OCI-LY7 (cell line): Measurements from ENCODE around the gene CNOT9. TPM values are rescaled to one million over a fixed set of nuclear protein-coding genes. Genes with fewer than 3 reads are reported as not detected.

Experiments used
- BruUV-seq: library from RNA; stranded (reverse); fragments of 400-500 nt; replicated peaks from 2 replicates; lab custom pipeline; 2021; lab: Mats Ljungman, UMichigan
- CTCF ChIA-PET: fragments of 300-600 bp; sonication (Branson Sonifier 250); formaldehyde crosslinking; loops from one replicate; lab custom pipeline; 2022; ENCODE audit warnings: antibody characterized with exemption; ENCODE audit not compliant: unreplicated experiment; lab: Charles Lee
- POLR2A ChIA-PET: fragments of 300-600 bp; sonication (Branson Sonifier 250); formaldehyde crosslinking; loops from one replicate; lab custom pipeline; 2022; ENCODE audit warnings: antibody characterized with exemption; lab: Charles Lee
- DNase-seq: peaks from one replicate; pipeline ENCODE4 v3.0.0-alpha.2; 2015; ENCODE audit warnings: low spot score
- H2AFZ ChIP-seq: fragments of 200-600 bp; sonication (generic), shearing (Covaris generic); 2 replicates; pipeline ENCODE4 v1.6.1; 2014; ENCODE audit warnings: mild to moderate bottlenecking, antibody characterized with exemption, low read length, moderate library complexity
- H3K27ac ChIP-seq: fragments of 200-600 bp; sonication (generic); 2 replicates; pipeline ENCODE4 v1.5.1; 2014; ENCODE audit warnings: mixed run types, low read depth, mild to moderate bottlenecking, moderate library complexity, low read length, inconsistent platforms; ENCODE audit not compliant: poor library complexity, severe bottlenecking
- H3K36me3 ChIP-seq: fragments of 200-600 bp; sonication (generic); 2 replicates; pipeline ENCODE4 v1.6.1; 2014; ENCODE audit warnings: mild to moderate bottlenecking, antibody characterized with exemption, low read length, moderate library complexity, mixed read lengths; ENCODE audit not compliant: insufficient read depth
- H3K4me1 ChIP-seq: fragments of 200-600 bp; sonication (generic); 2 replicates; pipeline ENCODE4 v1.5.1; 2014; ENCODE audit warnings: mild to moderate bottlenecking, low read length; ENCODE audit not compliant: insufficient read depth, poor library complexity, severe bottlenecking
- H3K4me2 ChIP-seq: fragments of 200-600 bp; sonication (generic); 2 replicates; pipeline ENCODE4 v1.6.1; 2014; ENCODE audit warnings: mild to moderate bottlenecking, low read length
- H3K4me3 ChIP-seq: fragments of 200-600 bp; sonication (generic); 2 replicates; pipeline ENCODE4 v1.5.1; 2014; ENCODE audit warnings: mild to moderate bottlenecking, low read depth, low read length; ENCODE audit not compliant: poor library complexity, severe bottlenecking
- H3K79me2 ChIP-seq: fragments of 200-600 bp; sonication (generic); 2 replicates; pipeline ENCODE4 v1.6.1; 2016; ENCODE audit warnings: low read depth, mild to moderate bottlenecking, low read length, moderate library complexity, mixed read lengths; ENCODE audit not compliant: insufficient read depth
- H3K9me2 ChIP-seq: fragments of 200-600 bp; sonication (generic); 2 replicates; pipeline ENCODE4 v1.6.1; 2016; ENCODE audit warnings: mild to moderate bottlenecking, low read length, mixed read lengths; ENCODE audit not compliant: insufficient read depth
- H3K9me3 ChIP-seq: fragments of 200-600 bp; sonication (generic); 2 replicates; pipeline ENCODE4 v1.6.1; 2014; ENCODE audit warnings: mild to moderate bottlenecking, mixed run types, low read length, mixed read lengths
- H4K20me1 ChIP-seq: fragments of 200-600 bp; sonication (generic); 2 replicates; pipeline ENCODE4 v1.6.1; 2014; ENCODE audit warnings: mild to moderate bottlenecking, antibody characterized with exemption, low read length, moderate library complexity, mixed read lengths; ENCODE audit not compliant: insufficient read depth
- CTCF ChIP-seq: fragments of 200-600 bp; sonication (generic); conservative IDR thresholded peaks from 2 replicates; pipeline ENCODE4 v1.5.1; 2014; ENCODE audit warnings: mild to moderate bottlenecking, antibody characterized with exemption, low read length, moderate library complexity, mixed read lengths
- EZH2phosphoT487 ChIP-seq: fragments of 200-600 bp; sonication (generic); IDR thresholded peaks from 2 replicates; pipeline ENCODE4 v1.6.1; 2018; ENCODE audit warnings: low read depth, borderline replicate concordance, mild to moderate bottlenecking, mixed run types, antibody characterized with exemption, low read length, moderate library complexity, mixed read lengths
- intact Hi-C: fragments of 100-400 bp; cut with micrococcal nuclease; formaldehyde crosslinking; loops from one replicate; pipeline ENCODE4 v1.10.0; 2022; ENCODE audit not compliant: unreplicated experiment
- total RNA-seq, 2 experiments: library from RNA; depleted of rRNA in 1 of 2; stranded (reverse); fragments of >200 nt in 1 of 2; shearing (Covaris generic) in 1 of 2; gene quantifications; 2 replicates each; pipeline ENCODE4 v1.2.3, GENCODE V29; 2014 to 2022

The CNOT9 gene
- total RNA-seq, 2 experiments from 2014 or later = 71.6 to 94.2 TPM

GRCh38 chr2:218605432-218605831 lies 36.8 kb downstream of the CNOT9 start:
- no peak for DNase-seq
- Histone ChIP-seq H3K9me2 (no peaks in the 10 kb centered on the region), H3K27ac (no peak overlapping the region), H4K20me1 (no peaks in the 10 kb centered on the region), H3K9me3 (no peaks in the 10 kb centered on the region), H2AFZ (no peak overlapping the region), H3K4me3 (no peak overlapping the region), H3K4me1 (peaks cover 3% of the 10 kb centered on the region), H3K36me3 (no peaks in the 10 kb centered on the region), H3K79me2 (no peaks in the 10 kb centered on the region), H3K4me2 (no peak overlapping the region)
- ChIA-PET POLR2A (interaction anchor here (0.7 kb wide), 1 partner anchor 10 kb away, joined by 3 read pairs; no protein-coding TSS in a partner anchor), CTCF (no interaction called here)
- no TSS peak for BruUV-seq
- intact Hi-C loops = no loop called here
- TF ChIP-seq EZH2phosphoT487 (no peak), CTCF (no peak)

DNA sequence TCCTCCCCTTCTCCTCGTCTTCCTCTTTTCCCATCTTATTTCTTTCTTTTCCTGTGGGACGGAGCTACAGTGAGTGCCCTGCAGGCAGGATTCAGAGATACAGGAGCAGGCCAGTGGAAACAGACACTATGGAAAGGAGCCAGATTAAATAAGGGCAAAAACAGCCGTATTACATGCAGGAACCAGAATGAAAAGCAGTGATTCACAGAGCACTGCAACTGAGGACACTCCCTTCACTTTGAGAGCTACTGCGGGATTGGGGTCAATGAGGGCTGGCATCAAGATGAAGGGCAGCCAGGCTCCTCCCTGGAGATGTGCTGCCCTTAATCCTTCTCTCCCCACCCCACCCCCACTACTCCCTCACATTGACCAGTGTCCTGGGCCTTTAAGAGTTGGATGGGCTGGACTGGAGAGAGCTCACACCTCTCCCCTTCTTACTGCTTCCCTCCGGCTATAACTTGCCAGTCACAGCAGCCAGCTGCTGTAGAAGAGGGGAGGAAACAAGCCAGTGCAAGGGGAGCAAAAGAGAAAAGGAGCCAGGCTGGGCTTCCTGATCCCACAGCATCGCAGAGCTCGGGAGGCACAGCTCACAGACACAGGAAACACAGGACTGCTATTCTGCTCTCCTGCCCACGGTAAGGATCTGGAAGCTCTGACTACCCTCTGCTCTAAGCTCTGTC lies 38.9 kb downstream of the CNOT9 start, which contains the start of gene PLCD4:
Gene PLCD4, plus strand, starts transcription at position 464 of the 680 bp plus-strand sequence. CDS start 7,841 bp downstream, outside the sequence.
- no peak within 1 kb of the TSS for H2AFZ ChIP-seq
- no peak within 1 kb of the TSS for H3K4me3 ChIP-seq
- no peak for TF ChIP-seq EZH2phosphoT487
- no peak for TF ChIP-seq CTCF
- DNase-seq = no peak
- H3K36me3 ChIP-seq = no peaks in the 10 kb centered on the region
- H4K20me1 ChIP-seq = no peaks in the 10 kb centered on the region
- H3K79me2 ChIP-seq = no peaks in the 10 kb centered on the region
- no peaks in the 10 kb centered on the region for H3K4me1 ChIP-seq
- ChIA-PET CTCF (interaction anchor here (1.1 kb wide), 1 partner anchor 9 kb away, joined by 3 read pairs; no protein-coding TSS in a partner anchor), POLR2A (interaction anchor here (0.6 to 1.7 kb wide), 4 partner anchors 9 to 90 kb away, joined by 4 to 5 read pairs (median 5); no protein-coding TSS in a partner anchor)
- intact Hi-C loops = no loop called here
- no TSS peak for BruUV-seq
- H3K9me2 ChIP-seq = no peaks in the 10 kb centered on the region
- H3K27ac ChIP-seq = no peak within 1 kb of the TSS
- no peaks in the 10 kb centered on the region for H3K9me3 ChIP-seq
- no peak within 1 kb of the TSS for H3K4me2 ChIP-seq

GRCh38 chr2:218615868-218616315 lies 47.3 kb downstream of the CNOT9 start:
- H3K36me3 ChIP-seq = no peaks in the 10 kb centered on the region
- DNase-seq = no peak
- no peaks in the 10 kb centered on the region for H3K4me1 ChIP-seq
- no peaks in the 10 kb centered on the region for H3K9me2 ChIP-seq
- intact Hi-C loops = no loop called here
- no peak overlapping the region for H2AFZ ChIP-seq
- CTCF ChIA-PET = interaction anchor here (1.2 kb wide), 1 partner anchor 9 kb away, joined by 3 read pairs; no protein-coding TSS in a partner anchor
- no peak overlapping the region for H3K27ac ChIP-seq
- H3K79me2 ChIP-seq = no peaks in the 10 kb centered on the region
- H3K4me2 ChIP-seq = no peak overlapping the region
- no peaks in the 10 kb centered on the region for H4K20me1 ChIP-seq
- no peak for TF ChIP-seq CTCF
- TF ChIP-seq EZH2phosphoT487 = no peak
- H3K9me3 ChIP-seq = no peaks in the 10 kb centered on the region
- no TSS peak for BruUV-seq
- POLR2A ChIA-PET = interaction anchor here (1.1 kb wide), 1 partner anchor 8 kb away, joined by 5 read pairs; the partner anchor contains the start of gene PLCD4
- no peak overlapping the region for H3K4me3 ChIP-seq
